Karpas-422 (cell line): ENCODE measurements around the gene SNTG2. TPM values are rescaled to one million over a fixed set of nuclear protein-coding genes. Genes with fewer than 3 reads are reported as not detected.
"Not testable (repeated sequence)": the region's sequence is repeated elsewhere in the genome, so short reads cannot be mapped to it uniquely, and the experiment has no call there.

Experiments
- DNase-seq: peaks from one replicate; pipeline ENCODE4 v3.0.0-alpha.2; 2015
- H2AFZ ChIP-seq: fragments of 200-600 bp; sonication (generic); 2 replicates; pipeline ENCODE4 v1.6.1; 2014; ENCODE audit warnings: antibody characterized with exemption, low read length, mixed read lengths
- H3K27ac ChIP-seq: fragments of 200-600 bp; sonication (generic); 2 replicates; pipeline ENCODE4 v1.5.1; 2014; ENCODE audit warnings: mild to moderate bottlenecking, low read length, moderate library complexity
- H3K27me3 ChIP-seq: fragments of 200-600 bp; sonication (generic); 2 replicates; pipeline ENCODE4 v1.6.1; 2014; ENCODE audit warnings: low read length, mixed read lengths
- H3K36me3 ChIP-seq: fragments of 200-600 bp; sonication (generic); 2 replicates; pipeline ENCODE4 v1.6.1; 2014; ENCODE audit warnings: low read length, mixed read lengths; ENCODE audit not compliant: insufficient read depth
- H3K4me1 ChIP-seq: fragments of 200-600 bp; sonication (generic); 2 replicates; pipeline ENCODE4 v1.6.1; 2014; ENCODE audit warnings: mild to moderate bottlenecking, low read length, mixed read lengths
- H3K4me2 ChIP-seq: fragments of 200-600 bp; sonication (generic); 2 replicates; pipeline ENCODE4 v1.6.1; 2014; ENCODE audit warnings: low read length, low read depth, mild to moderate bottlenecking; ENCODE audit not compliant: poor library complexity, severe bottlenecking
- H3K4me3 ChIP-seq: fragments of 200-600 bp; sonication (generic); 2 replicates; pipeline ENCODE4 v1.5.1; 2014; ENCODE audit warnings: mild to moderate bottlenecking, antibody characterized with exemption, low read length, mixed read lengths
- H3K79me2 ChIP-seq: fragments of 200-600 bp; sonication (generic); 2 replicates; pipeline ENCODE4 v1.6.1; 2014; ENCODE audit warnings: mild to moderate bottlenecking, low read length, mixed read lengths
- H3K9ac ChIP-seq: fragments of 200-600 bp; sonication (generic); 2 replicates; pipeline ENCODE4 v1.6.0; 2014; ENCODE audit warnings: low read length
- H3K9me2 ChIP-seq: fragments of 200-600 bp; sonication (generic), shearing (Covaris generic); replicated peaks from 2 replicates; pipeline ENCODE4 v1.6.0; 2014; ENCODE audit warnings: mild to moderate bottlenecking, low read length, moderate library complexity; ENCODE audit not compliant: insufficient read depth
- H3K9me3 ChIP-seq: fragments of 300-700, 200-600 bp; sonication (generic); 2 replicates; pipeline ENCODE4 v1.6.1; 2014; ENCODE audit warnings: low read length, mixed read lengths
- H4K20me1 ChIP-seq: fragments of 200-600 bp; sonication (generic); 2 replicates; pipeline ENCODE4 v1.6.1; 2014; ENCODE audit warnings: mild to moderate bottlenecking, antibody characterized with exemption, low read length, low read depth; ENCODE audit not compliant: insufficient read depth
- total RNA-seq: library from RNA; depleted of rRNA; stranded (reverse); fragments of >200 nt; shearing (Covaris generic); gene quantifications from 2 replicates; pipeline ENCODE4 v1.2.3, GENCODE V29; 2014; ENCODE audit warnings: low replicate concordance

Gene SNTG2
- total RNA-seq, 1 experiment from 2014 or later, result not detected

DNA sequence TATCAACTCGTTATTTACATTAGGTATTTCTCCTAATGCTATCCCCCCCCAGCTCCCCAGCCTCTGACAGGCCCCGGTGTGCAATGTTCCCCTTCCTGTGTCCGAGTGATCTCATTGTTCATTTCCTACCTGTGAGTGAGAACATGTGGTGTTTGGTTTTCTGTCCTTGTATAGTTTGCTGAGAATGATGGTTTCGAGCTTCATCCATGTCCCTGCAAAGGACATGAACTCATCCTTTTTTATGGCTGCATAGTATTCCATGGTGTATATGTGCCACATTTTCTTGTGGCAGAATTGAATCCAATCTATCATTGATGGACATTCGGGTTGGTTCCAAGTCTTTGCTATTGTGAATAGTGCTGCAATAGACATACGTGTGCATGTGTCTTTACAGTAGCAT lies 439.5 kb downstream of the SNTG2 start:
- H4K20me1 ChIP-seq, H3K9ac ChIP-seq, H3K27me3 ChIP-seq, DNase-seq, H3K79me2 ChIP-seq, H3K4me3 ChIP-seq, H3K4me2 ChIP-seq, H3K36me3 ChIP-seq, H3K9me2 ChIP-seq, H2AFZ ChIP-seq, H3K9me3 ChIP-seq, H3K27ac ChIP-seq, H3K4me1 ChIP-seq: not testable (repeated sequence)

DNA sequence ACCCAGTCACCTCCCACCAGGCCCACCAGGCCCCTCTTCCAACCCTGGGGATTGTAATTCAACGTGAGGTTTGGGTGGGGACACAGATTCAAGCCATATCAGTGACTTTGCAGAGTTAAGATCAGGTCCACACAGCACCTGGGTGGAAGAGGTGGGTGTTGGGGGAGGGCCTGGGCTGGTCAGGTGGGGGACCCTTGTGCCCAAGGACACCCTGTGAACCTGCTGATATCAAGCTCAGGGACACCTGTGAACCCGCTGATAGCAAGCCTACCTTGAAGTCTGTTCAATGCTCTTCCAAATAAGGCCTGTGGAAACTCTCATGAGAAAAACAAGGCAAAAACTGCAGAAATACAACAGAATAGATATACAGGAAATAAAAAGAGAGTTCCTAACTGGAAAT lies 442.7 kb downstream of the SNTG2 start:
- Histone ChIP-seq H3K9me3 (no peaks in the 10 kb centered on the region), H3K9ac (no peak overlapping the region), H4K20me1 (no peaks in the 10 kb centered on the region; the same call in 1 of the 2 replicates), H3K79me2 (no peaks in the 10 kb centered on the region), H3K4me1 (no peaks in the 10 kb centered on the region), H2AFZ (no peak overlapping the region), H3K4me2 (no peak overlapping the region), H3K4me3 (no peak overlapping the region), H3K9me2 (no peaks in the 10 kb centered on the region), H3K27ac (no peak overlapping the region), H3K27me3 (no peaks in the 10 kb centered on the region), H3K36me3 (no peaks in the 10 kb centered on the region)
- no peak for DNase-seq

DNA sequence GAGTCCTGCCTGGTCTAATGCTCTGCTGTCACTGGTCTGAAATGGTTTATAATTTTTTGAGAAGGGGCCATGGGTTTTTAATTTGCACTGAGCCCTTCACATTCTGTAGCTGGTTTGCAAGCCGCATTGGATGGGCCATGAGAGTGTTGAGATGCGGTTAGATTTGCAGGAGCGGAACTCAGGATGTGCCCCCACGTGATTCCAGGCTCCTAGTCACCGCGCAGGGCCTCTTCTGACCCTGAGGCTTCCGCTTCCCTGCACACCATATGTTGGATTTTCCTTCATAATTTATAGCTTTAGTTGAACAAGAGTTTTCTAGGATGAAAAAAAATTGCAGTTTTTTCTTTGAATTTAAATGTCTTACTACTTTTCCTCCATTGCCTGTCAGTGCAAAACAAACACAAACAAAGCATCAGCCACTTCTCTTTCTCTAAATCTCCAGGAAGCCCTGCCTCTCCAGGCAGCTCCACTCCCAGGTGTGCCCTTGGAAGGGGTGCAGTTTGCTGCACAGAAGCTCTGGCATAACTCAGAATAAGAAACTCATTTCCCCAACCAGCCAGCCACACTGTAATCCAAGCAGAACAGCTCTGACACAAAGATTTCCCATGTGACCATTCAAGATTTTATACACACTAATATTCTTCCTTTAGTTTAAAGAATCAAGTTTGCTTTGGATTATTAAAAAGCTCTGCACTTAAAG lies 444.2 kb downstream of the SNTG2 start:
- H3K9me3 ChIP-seq, result no peaks in the 10 kb centered on the region
- no peaks in the 10 kb centered on the region for H3K36me3 ChIP-seq
- DNase-seq, result no peak
- H3K27ac ChIP-seq, result no peak overlapping the region
- no peak overlapping the region for H3K9ac ChIP-seq
- H3K9me2 ChIP-seq, result no peaks in the 10 kb centered on the region
- H3K4me2 ChIP-seq, result no peak overlapping the region
- H3K4me1 ChIP-seq, result peaks cover 11% of the 10 kb centered on the region
- H3K4me3 ChIP-seq, result no peak overlapping the region
- no peak overlapping the region for H2AFZ ChIP-seq
- H3K27me3 ChIP-seq, result no peaks in the 10 kb centered on the region
- no peaks in the 10 kb centered on the region for H3K79me2 ChIP-seq
- no peaks in the 10 kb centered on the region; the same call in 1 of the 2 replicates for H4K20me1 ChIP-seq

DNA sequence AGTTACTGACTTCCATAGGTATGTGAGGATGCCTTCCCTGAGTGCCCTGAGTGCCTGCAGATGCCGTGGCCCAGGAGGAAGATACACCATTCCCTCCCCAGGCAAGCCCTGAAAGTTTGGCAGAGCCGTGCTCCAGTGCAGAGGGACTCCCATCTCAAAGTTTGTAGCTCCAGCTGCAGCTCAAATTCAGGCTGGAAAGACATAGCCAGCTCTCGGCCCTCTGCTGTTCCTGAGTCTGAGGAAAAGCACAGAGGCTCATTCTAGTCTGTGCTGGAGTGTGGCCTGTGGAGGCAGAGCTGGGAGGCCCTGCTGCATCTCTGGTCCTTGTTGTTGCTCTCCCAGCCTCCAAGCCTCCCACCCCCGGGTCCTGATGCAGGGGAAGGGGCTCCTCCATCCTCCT lies 446.7 kb downstream of the SNTG2 start:
- no peaks in the 10 kb centered on the region for H3K27me3 ChIP-seq
- no peaks in the 10 kb centered on the region for H3K79me2 ChIP-seq
- DNase-seq, result no peak
- no peak overlapping the region for H3K4me3 ChIP-seq
- no peaks in the 10 kb centered on the region; the same call in 1 of the 2 replicates for H4K20me1 ChIP-seq
- H3K4me1 ChIP-seq, result peaks cover 25% of the 10 kb centered on the region
- no peak overlapping the region for H3K9ac ChIP-seq
- H3K9me3 ChIP-seq, result no peaks in the 10 kb centered on the region
- H3K36me3 ChIP-seq, result no peaks in the 10 kb centered on the region
- no peaks in the 10 kb centered on the region for H3K9me2 ChIP-seq
- H3K4me2 ChIP-seq, result no peak overlapping the region
- no peak overlapping the region for H2AFZ ChIP-seq
- H3K27ac ChIP-seq, result no peak overlapping the region

DNA sequence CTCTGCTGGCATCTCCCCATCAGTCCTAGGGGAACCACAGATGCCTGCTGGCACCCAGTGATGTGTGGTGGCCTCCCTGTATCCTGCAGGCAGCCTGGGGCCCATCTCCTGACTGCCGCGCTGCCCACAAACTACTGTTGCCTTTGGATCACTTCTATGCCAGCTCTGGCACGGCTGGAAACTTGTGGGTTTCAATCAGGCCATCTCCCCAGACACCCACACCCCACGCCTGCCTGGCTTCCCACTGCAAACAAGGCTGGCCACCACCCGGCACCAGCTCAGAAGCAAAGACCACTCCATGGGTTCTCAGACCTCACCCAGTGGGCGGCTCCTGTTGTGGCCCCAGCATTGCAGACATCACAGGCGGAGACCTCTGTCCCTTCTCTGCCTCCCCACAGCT lies 447.5 kb downstream of the SNTG2 start:
- Histone ChIP-seq H3K36me3 (no peaks in the 10 kb centered on the region), H3K27me3 (no peaks in the 10 kb centered on the region), H3K9me3 (no peaks in the 10 kb centered on the region), H3K9me2 (no peaks in the 10 kb centered on the region), H3K4me3 (no peak overlapping the region), H3K4me1 (peaks cover 25% of the 10 kb centered on the region), H4K20me1 (no peaks in the 10 kb centered on the region; the same call in 1 of the 2 replicates), H2AFZ (no peak overlapping the region), H3K9ac (no peak overlapping the region), H3K79me2 (no peaks in the 10 kb centered on the region), H3K27ac (no peak overlapping the region), H3K4me2 (no peak overlapping the region)
- no peak for DNase-seq

DNA sequence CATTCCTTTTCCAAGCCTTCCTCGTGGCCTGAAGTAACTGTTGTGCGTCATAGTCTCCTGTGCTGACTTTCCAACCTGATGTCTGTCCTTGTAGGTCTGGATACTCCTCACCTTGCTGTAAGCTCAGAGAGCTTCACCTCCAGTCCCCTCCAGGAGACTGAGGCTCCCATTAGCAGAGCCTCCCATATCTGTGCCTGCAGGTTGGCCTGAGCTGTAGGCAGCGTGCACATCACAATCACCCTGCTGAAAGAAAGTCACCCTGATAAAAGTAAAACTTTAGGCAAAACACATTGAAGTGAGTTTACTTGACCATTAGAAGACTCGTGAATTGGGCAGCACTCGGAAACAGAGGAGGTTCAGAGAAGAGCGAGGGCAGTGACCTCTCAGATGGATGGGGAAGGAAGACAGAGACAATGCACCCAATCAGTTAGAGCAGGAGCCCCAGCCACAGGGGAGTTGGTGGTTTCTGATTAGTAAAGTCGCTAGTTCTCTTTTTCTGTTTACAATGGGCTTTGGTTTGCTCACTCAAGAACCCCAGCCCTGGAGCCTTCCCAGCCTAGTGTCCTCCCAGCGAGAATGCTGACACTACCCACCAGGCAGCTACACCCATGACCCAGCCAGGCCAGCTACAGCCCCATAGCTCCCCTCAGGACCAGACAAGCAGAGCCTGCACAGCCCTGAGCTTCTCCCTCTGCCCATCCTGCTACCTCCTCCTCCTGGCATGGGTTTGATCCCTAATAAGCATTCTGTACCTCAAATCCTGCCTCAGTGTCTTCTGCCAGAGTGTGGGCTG lies 450.5 kb downstream of the SNTG2 start:
- H3K27me3 ChIP-seq, result no peaks in the 10 kb centered on the region
- peaks cover 25% of the 10 kb centered on the region for H3K4me1 ChIP-seq
- no peak overlapping the region for H3K4me3 ChIP-seq
- H3K9me2 ChIP-seq, result no peaks in the 10 kb centered on the region
- H3K27ac ChIP-seq, result no peak overlapping the region
- H3K79me2 ChIP-seq, result no peaks in the 10 kb centered on the region
- no peaks in the 10 kb centered on the region for H3K9me3 ChIP-seq
- no peaks in the 10 kb centered on the region; the same call in 1 of the 2 replicates for H4K20me1 ChIP-seq
- no peak overlapping the region for H3K4me2 ChIP-seq
- no peaks in the 10 kb centered on the region for H3K36me3 ChIP-seq
- no peak overlapping the region for H3K9ac ChIP-seq
- peak; percentile 42 for DNase-seq
- no peak overlapping the region for H2AFZ ChIP-seq

DNA sequence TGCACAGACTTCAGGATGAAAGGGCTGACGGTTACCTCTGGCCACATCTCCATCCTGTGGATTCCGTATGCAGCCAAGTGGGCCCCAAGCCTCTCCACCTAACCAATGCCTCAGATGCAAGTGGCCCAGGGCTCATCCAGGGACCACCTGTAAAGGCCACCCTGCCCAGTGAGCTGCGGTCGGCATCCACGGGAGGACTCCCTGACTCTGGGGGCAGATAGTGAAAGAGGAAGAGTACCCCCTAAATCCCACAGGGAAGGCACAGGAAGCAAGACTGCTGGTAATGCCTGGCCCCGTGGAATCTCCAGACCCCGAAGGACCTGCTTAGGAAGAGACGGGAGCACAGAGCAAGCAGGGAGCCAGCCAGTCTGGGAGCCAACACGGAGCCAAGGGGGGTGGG lies 451.4 kb downstream of the SNTG2 start:
- peaks cover 25% of the 10 kb centered on the region for H3K4me1 ChIP-seq

DNA sequence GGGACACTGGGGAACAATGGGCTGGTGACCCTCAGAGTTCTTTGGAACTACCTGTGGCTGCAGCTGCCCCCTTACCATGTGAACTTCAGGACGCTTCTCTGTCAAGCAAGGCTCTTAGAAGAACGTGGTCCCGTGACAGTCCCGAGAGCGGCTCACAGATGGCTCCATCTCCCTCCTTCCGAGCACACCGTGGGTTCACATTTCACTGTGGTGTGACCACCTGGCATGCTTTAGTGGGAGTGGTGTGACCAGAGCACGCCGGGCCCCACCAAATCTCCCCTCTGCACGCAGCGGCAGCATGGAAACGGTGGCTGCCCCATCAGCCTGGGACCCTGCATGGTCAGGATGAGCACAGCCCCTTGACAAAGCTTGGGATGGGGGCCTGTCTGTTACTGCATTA lies 452.9 kb downstream of the SNTG2 start:
- Histone ChIP-seq H3K36me3 (no peaks in the 10 kb centered on the region), H3K27ac (no peak overlapping the region), H2AFZ (no peak overlapping the region), H3K9me3 (no peaks in the 10 kb centered on the region), H3K79me2 (no peaks in the 10 kb centered on the region), H4K20me1 (no peaks in the 10 kb centered on the region), H3K9ac (no peak overlapping the region), H3K27me3 (no peaks in the 10 kb centered on the region), H3K9me2 (no peaks in the 10 kb centered on the region), H3K4me2 (no peak overlapping the region), H3K4me1 (peaks cover 25% of the 10 kb centered on the region), H3K4me3 (no peak overlapping the region)
- DNase-seq, result no peak

More for the DNA sequence above, 451.4 kb downstream of the SNTG2 start:
- Histone ChIP-seq H3K27me3 (no peaks in the 10 kb centered on the region), H3K27ac (no peak overlapping the region), H3K4me2 (no peak overlapping the region), H4K20me1 (no peaks in the 10 kb centered on the region; the same call in 1 of the 2 replicates), H2AFZ (no peak overlapping the region), H3K9me3 (no peaks in the 10 kb centered on the region), H3K36me3 (no peaks in the 10 kb centered on the region), H3K4me3 (no peak overlapping the region), H3K9ac (no peak overlapping the region), H3K79me2 (no peaks in the 10 kb centered on the region), H3K9me2 (no peaks in the 10 kb centered on the region)
- DNase-seq, result no peak
